ENCODE data around the gene COQ6. TPM values are rescaled to one million over a fixed set of nuclear protein-coding genes. Genes with fewer than 3 reads are reported as not detected.

Gene COQ6
- total RNA-seq, 1 experiment from 2014 or later: 12.0 TPM

DNA sequence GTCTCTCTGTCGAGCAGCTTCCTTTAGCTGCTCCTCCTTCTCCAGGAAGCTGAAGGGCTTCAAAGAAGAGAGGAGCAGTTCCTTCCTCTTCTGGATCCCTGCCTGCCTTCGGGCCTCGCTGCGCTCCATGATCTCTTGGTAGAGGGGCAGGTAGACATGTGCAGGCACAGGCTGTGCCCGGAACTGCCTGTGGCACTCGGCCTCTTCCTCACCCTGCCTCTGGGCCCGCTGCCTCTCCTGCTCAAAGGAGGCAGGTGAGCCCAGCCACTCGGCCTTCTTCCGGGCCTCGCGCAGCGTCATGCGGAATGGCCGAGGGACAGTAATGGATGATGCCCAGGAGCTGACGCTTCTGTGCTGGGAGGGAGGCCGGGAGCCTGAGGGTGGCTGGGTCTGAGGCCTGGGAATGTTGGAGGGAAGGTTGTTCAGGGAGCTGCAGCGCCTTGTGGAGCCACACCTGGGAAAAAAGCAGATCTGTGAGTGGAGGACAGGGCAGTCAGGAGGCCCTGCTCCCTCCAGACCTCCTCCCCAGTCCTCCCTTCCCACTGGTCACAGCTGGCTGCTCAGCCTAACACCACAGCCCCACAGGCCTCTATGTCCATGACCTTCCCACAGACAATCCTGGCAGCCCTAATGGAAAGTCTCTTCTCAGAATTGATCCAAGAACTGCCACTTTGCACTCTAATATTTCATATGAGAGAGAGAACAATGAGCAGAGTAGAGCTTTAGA, 5.5 kb upstream of the COQ6 start:
- Histone ChIP-seq H3K79me2 (ENCODE audit: insufficient read depth, low read length) (no peaks in the 10 kb centered on the region), H3K4ac (ENCODE audit: low read depth, low read length) (no peak overlapping the region), H4K20me1 (ENCODE audit: control insufficient read depth, insufficient read depth, insufficient read length) (no peaks in the 10 kb centered on the region), H3K23ac (ENCODE audit: insufficient read length, low read depth, low read length) (no peak overlapping the region), H2AFZ (ENCODE audit: low read length) (no peak overlapping the region), H2BK15ac (ENCODE audit: low read depth, low read length) (no peak overlapping the region), H3K56ac (ENCODE audit: insufficient read length, low read depth, low read length) (no peak overlapping the region), H3K79me1 (ENCODE audit: insufficient read depth, low read depth, low read length, poor library complexity, severe bottlenecking) (no peaks in the 10 kb centered on the region), H2AK5ac (ENCODE audit: insufficient read length, low read length) (no peak overlapping the region), H3K4me2 (ENCODE audit: insufficient read depth, insufficient read length, low read length) (no peak overlapping the region), H4K91ac (ENCODE audit: insufficient read length, low read depth, low read length) (no peak overlapping the region), H2BK120ac (ENCODE audit: low read depth, low read length, poor library complexity, severe bottlenecking) (no peak overlapping the region), H3K27ac (ENCODE audit: insufficient read length, low read depth, low read length) (no peak overlapping the region), H4K5ac (ENCODE audit: insufficient read length, low read depth, low read length) (no peak overlapping the region), H3K9ac (ENCODE audit: extremely low read depth, insufficient read length, low read length) (no peak overlapping the region), H3K9me3 (ENCODE audit: control insufficient read depth, low read depth, low read length) (no peaks in the 10 kb centered on the region), H2BK5ac (ENCODE audit: insufficient read length, low read length) (no peak overlapping the region), H2BK12ac (ENCODE audit: insufficient read length, low read depth, low read length) (no peak overlapping the region), H3K23me2 (ENCODE audit: insufficient read length, low read depth, low read length, poor library complexity, severe bottlenecking) (no peaks in the 10 kb centered on the region), H3K27me3 (ENCODE audit: insufficient read depth, low read length) (no peaks in the 10 kb centered on the region), H2BK20ac (ENCODE audit: low read depth, low read length, poor library complexity, severe bottlenecking) (no peak overlapping the region), H3K18ac (ENCODE audit: insufficient read length, low read depth, low read length) (no peak overlapping the region), H3K4me1 (ENCODE audit: insufficient read depth, low read length) (no peaks in the 10 kb centered on the region), H3T11ph (ENCODE audit: low read length) (no peak overlapping the region), H4K8ac (replicated peaks; ENCODE audit: insufficient read length, low read depth, low read length) (no peak overlapping the region), H3K14ac (ENCODE audit: insufficient read depth, low read length) (no peak overlapping the region; the same call in 1 of the 2 replicates)
- TF ChIP-seq, protein P1, sequence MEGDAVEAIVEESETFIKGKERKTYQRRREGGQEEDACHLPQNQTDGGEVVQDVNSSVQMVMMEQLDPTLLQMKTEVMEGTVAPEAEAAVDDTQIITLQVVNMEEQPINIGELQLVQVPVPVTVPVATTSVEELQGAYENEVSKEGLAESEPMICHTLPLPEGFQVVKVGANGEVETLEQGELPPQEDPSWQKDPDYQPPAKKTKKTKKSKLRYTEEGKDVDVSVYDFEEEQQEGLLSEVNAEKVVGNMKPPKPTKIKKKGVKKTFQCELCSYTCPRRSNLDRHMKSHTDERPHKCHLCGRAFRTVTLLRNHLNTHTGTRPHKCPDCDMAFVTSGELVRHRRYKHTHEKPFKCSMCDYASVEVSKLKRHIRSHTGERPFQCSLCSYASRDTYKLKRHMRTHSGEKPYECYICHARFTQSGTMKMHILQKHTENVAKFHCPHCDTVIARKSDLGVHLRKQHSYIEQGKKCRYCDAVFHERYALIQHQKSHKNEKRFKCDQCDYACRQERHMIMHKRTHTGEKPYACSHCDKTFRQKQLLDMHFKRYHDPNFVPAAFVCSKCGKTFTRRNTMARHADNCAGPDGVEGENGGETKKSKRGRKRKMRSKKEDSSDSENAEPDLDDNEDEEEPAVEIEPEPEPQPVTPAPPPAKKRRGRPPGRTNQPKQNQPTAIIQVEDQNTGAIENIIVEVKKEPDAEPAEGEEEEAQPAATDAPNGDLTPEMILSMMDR (conservative IDR thresholded peaks at IDR 0.05): no peak
- no peaks in the 10 kb centered on the region for H3K9me3 Mint-ChIP-seq
- no peak overlapping the region for H3K27ac Mint-ChIP-seq
- peaks cover 14% of the 10 kb centered on the region for H3K27me3 Mint-ChIP-seq (ENCODE audit: low read depth)
- DNase-seq: no peak
- no peaks in the 10 kb centered on the region for H3K36me3 Mint-ChIP-seq (ENCODE audit: insufficient read depth in 1 of 3, low read depth in 3 of 3)
- H3K4me1 Mint-ChIP-seq: no peaks in the 10 kb centered on the region
- no peak overlapping the region for H3K4me3 Mint-ChIP-seq
- WGBS (ENCODE audit: extremely low coverage, insufficient read length, low lambda C conversion rate): no CpG with 5 or more reads among the region's 17 CpGs
